ENCODE data around the gene PPP2R2C. TPM values are rescaled to one million over a fixed set of nuclear protein-coding genes. Genes with fewer than 3 reads are reported as not detected.

Gene PPP2R2C
- total RNA-seq, 1 experiment from 2014 or later = 8.1 TPM

DNA sequence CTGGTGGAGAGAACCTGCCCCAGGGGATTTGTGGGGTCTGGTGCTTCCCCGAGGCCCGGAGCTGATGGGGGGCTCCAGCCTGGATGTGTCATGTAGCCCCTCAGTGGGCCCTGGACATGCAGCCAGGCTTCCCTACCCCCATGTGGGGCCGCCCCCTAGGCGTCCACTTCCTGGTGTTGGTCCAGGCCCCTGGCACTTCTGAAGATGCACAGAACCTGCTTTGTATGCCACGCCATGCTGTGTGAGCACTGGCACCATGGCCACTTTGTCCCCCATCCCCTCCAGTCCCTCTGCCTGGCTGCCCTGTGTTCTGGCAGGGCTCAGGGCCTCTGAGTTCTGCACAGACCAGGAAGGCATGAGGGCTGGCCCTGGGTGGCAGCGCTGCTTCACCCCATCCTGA, 173.6 kb downstream of the PPP2R2C start:
- Histone ChIP-seq H3K27ac (ENCODE audit: insufficient read length, low read depth, low read length) (no peak overlapping the region), H3K9ac (ENCODE audit: extremely low read depth, insufficient read length, low read length) (no peak overlapping the region), H2BK20ac (ENCODE audit: low read depth, low read length, poor library complexity, severe bottlenecking) (no peak overlapping the region), H2BK5ac (ENCODE audit: insufficient read length, low read length) (no peak overlapping the region), H4K91ac (ENCODE audit: insufficient read length, low read depth, low read length) (no peak overlapping the region), H3K23me2 (ENCODE audit: insufficient read length, low read depth, low read length, poor library complexity, severe bottlenecking) (no peaks in the 10 kb centered on the region), H4K8ac (replicated peaks; ENCODE audit: insufficient read length, low read depth, low read length) (no peak overlapping the region), H4K5ac (ENCODE audit: insufficient read length, low read depth, low read length) (no peak overlapping the region), H2BK15ac (ENCODE audit: low read depth, low read length) (no peak overlapping the region), H3K23ac (ENCODE audit: insufficient read length, low read depth, low read length) (no peak overlapping the region), H2BK12ac (ENCODE audit: insufficient read length, low read depth, low read length) (no peak overlapping the region), H3K14ac (ENCODE audit: insufficient read depth, low read length) (no peak overlapping the region; the same call in 1 of the 2 replicates), H3K4me2 (ENCODE audit: insufficient read depth, insufficient read length, low read length) (no peak overlapping the region), H3T11ph (ENCODE audit: low read length) (no peak overlapping the region), H3K4me1 (ENCODE audit: insufficient read depth, low read length) (no peaks in the 10 kb centered on the region), H3K27me3 (ENCODE audit: insufficient read depth, low read length) (no peaks in the 10 kb centered on the region), H3K9me3 (ENCODE audit: control insufficient read depth, low read depth, low read length) (no peaks in the 10 kb centered on the region), H2AFZ (ENCODE audit: low read length) (no peak overlapping the region), H2AK5ac (ENCODE audit: insufficient read length, low read length) (no peak overlapping the region), H3K79me2 (ENCODE audit: insufficient read depth, low read length) (no peaks in the 10 kb centered on the region), H3K56ac (ENCODE audit: insufficient read length, low read depth, low read length) (no peak overlapping the region), H2BK120ac (ENCODE audit: low read depth, low read length, poor library complexity, severe bottlenecking) (no peak overlapping the region), H3K4ac (ENCODE audit: low read depth, low read length) (no peak overlapping the region), H3K18ac (ENCODE audit: insufficient read length, low read depth, low read length) (no peak overlapping the region), H3K79me1 (ENCODE audit: insufficient read depth, low read depth, low read length, poor library complexity, severe bottlenecking) (no peaks in the 10 kb centered on the region), H4K20me1 (ENCODE audit: control insufficient read depth, insufficient read depth, insufficient read length) (no peaks in the 10 kb centered on the region)
- Mint-ChIP-seq H3K27ac (no peak overlapping the region), H3K4me3 (no peak overlapping the region), H3K9me3 (no peaks in the 10 kb centered on the region; a peak in 1 of 5 replicates), H3K36me3 (ENCODE audit: insufficient read depth in 1 of 3, low read depth in 3 of 3) (peaks cover 33 to 54% (median 47%) of the 10 kb centered on the region in 3 experiments; a peak in 6 of 7 replicates), H3K4me1 (no peaks in the 10 kb centered on the region), H3K27me3 (ENCODE audit: low read depth) (no peaks in the 10 kb centered on the region)
- no CpG with 5 or more reads among the region's 6 CpGs for WGBS (ENCODE audit: extremely low coverage, insufficient read length, low lambda C conversion rate)
- TF ChIP-seq, protein P1, sequence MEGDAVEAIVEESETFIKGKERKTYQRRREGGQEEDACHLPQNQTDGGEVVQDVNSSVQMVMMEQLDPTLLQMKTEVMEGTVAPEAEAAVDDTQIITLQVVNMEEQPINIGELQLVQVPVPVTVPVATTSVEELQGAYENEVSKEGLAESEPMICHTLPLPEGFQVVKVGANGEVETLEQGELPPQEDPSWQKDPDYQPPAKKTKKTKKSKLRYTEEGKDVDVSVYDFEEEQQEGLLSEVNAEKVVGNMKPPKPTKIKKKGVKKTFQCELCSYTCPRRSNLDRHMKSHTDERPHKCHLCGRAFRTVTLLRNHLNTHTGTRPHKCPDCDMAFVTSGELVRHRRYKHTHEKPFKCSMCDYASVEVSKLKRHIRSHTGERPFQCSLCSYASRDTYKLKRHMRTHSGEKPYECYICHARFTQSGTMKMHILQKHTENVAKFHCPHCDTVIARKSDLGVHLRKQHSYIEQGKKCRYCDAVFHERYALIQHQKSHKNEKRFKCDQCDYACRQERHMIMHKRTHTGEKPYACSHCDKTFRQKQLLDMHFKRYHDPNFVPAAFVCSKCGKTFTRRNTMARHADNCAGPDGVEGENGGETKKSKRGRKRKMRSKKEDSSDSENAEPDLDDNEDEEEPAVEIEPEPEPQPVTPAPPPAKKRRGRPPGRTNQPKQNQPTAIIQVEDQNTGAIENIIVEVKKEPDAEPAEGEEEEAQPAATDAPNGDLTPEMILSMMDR (conservative IDR thresholded peaks at IDR 0.05) = no peak
- DNase-seq = no peak

Data from H9 (cell line).